Measurements from ENCODE around the gene SCFD2.
"Not testable (repeated sequence)": the region's sequence is repeated elsewhere in the genome, so short reads cannot be mapped to it uniquely, and the experiment has no call there.

SCFD2 gene

DNA sequence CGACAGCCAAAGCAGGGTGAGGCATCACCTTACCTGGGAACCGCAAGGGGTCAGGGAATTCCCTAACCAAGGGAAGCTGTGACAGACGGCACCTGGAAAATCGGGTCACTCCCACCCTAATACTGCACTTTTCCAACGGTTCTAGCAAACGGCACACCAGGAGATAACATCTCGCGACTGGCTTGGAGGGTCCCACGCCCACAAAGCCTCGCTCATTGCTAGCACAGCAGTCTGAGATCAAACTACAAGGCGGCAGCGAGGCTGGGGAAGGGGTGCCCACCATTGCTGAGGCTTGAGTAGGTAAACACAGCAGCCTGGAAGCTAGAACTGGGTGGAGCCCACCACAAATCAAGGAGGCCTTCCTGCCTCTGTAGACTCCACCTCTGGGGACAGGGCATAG is 25.7 kb downstream of the SCFD2 start:
- not testable (repeated sequence) for DNase-seq

DNA sequence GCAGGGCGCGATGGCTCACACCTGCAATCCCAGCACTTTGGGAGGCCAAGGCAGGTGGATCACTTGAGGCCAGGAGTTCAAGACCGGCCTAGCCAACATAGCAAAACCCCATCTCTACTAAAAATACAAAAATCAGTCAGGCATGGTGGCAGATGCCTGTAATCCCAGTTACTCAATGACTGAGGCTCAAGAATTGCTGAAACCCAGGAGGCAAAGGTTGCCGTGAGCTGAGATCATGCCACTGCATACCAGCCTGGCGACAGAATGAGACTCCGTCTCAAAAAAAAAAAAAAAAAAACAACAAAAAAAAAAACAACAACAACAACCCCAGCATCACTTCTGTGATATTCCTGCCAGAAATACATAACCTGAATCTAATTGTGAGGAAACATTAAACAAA is 30.9 kb downstream of the SCFD2 start:
- not testable (repeated sequence) for DNase-seq

DNA sequence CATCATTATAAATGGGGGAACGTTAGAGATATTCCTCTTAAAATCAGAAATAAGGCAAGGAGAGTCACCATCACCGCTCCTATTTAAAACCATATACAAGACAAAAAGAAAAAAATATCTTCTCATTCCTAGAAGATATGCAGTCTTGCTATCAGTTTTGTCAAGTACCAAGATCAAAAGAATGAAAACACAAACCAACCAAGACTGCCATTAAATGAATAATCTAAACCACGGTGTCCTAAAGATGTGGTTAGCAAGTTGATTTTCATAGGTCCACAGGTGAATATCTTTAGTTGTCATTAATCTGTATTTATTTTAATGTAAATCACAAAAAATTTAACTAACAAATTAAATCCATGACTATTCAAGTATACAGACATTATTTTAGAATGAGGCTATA is 39.3 kb downstream of the SCFD2 start:
- no peak for DNase-seq

DNA sequence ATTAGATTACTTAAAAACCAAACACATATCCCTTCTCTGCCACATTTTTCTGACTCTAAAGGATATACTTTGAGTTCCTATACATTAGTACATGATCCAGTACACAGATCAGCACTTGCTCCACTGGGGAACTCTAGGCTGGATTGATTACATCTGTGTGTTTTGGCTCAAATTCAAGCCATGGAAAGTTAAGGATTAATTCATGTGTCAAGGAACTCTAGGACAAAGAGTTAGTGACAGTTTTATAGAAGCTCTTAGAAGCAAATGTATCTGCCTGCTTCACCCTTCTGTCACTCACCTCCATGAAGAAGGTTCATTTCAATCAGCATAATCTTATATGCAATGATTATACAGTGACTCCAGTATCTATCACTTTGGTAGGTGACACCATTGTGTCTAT is 43.2 kb downstream of the SCFD2 start:
- no peak for DNase-seq

DNA sequence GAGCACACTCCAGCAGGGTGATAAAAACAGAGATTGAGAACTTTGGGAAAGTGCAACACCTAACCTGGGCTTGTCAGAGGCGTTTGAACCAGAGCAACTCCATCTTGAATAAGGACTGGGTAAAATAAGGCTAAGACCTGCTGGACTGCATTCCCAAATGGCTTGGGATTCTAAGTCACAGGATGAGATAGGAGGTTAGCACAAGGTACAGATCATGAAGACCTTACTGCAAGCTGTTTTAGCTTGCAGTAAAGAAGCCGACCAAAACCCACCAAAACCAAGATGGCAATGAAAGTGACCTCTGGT is 43.9 kb downstream of the SCFD2 start:
- no peak for DNase-seq

DNA sequence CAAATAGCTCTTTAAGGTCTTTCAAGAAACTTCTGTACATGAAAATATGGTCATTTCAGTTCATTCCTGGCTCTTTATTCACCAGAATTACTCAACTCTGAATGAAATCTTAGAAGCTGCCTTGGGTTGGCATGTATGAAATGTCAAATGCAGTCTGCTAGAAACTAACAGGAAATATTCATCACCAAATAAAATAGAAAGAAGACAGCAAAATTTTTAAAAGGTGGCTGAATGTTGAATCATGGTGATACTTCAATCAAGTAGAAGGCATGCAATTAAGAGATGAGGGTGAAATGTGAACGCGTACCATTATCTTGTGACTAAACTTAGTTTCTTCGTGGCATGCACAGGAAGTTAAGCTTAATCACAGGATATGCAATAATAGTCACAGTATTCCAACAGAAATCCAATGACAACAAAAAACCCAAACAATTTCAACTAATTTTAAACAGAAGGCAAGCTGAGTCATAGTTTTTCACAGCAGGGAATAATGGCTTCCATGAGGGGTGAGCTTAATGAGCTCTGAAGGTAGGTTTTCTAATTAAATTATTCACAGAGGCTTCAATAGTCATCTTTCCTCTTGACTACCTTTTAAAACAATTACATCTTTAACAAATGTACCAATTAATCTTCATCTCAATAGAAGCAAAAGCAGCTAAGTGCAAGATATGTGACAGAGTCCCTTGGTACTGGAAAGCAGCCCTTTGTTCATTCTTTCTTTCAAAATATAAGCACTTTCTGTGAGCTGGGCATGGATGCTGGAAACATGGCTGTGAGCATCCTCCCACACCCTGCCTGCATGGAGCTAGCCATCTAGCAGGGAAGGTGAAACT is 44.5 kb downstream of the SCFD2 start:
- no peak for DNase-seq

DNA sequence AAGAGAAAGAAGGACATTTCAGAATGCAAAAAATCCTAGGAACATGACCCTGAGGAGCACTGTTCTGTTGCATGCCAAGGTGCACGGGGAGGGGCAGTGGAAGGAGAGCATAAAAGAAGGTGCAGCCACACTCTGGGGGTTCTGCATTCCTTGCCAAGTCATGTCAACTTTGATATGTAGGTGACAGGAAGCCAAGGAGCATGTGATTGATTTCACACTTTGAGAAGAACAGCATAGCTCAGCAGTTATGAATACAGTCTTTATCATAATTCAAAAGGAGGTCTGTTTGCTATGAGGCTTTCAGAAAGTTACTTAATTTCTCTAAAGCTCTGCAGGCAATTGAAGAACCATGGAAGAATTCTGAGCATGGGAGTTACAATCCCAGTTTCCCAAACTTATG is 50.6 kb downstream of the SCFD2 start:
- no peak for DNase-seq

DNA sequence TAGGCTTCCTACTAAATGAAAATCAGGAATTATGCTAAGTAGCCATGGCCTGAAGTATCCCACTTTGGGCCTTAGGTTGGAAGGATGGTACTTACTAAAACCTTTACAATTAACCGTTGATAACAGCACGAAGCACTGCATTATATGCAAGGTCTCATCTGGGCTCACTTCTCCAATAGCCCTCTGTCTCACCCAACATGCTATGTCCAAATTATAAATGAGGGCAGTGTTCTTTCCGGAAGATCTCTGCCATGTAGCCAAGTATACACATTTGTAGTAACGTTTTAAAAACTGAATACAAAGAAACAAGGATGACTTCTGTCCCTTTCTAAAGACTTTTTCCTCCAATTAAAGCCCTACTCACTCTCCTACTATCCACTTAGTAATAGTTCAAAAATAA is 51.6 kb downstream of the SCFD2 start:
- DNase-seq = no peak

DNA sequence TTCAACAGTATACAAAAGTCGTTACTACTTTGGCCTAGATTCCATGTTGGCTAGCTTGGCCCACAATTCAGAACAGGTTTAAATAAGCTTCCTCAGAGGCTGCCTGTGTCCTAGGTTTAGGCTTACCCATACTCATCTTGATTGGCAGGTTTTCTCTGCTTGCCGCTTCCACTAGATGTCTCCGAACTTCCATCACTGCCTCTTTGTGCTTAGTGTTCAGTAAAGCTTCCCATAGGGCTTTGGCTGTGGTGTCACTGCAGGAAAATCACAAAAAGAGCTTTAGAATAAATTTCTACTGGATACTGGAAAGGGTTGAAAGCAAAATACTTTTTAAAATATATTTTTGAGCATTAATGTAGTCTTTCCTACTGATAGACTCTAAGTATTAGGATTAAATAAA is 52.4 kb downstream of the SCFD2 start:
- no peak for DNase-seq

DNA sequence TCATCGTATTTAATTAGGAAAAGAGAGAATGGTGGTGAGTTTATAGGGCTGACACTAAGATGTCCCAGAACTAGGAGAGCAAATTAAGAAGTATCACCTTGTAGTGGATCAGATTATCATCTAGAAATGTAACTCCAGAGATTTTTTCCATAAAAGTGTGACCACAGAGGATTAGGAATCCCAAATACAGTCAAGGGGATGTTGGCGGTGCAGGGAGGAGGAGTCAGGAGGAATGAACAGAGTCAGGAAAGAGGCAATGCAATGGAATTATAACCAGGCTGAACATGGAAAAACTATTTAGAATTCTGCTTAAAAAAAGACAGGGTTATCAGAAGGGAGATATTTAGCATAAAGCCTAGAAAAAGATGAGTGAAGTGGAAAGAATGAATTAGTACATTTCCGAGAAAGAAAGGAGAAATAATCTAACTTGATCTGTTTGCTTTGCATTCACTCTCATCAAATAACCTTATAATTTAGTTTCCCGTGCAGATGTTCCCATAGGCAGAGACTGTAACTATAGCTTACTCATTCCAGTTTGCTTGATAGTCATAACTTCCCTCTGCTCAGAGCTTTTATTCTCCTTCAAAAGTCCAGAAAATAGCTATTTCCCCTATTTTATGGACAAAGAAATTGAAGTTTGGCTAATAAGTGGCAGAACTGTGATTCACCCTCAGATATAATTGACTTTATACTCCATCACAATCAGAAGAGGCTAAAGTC is 56.4 kb downstream of the SCFD2 start:
- no peak for DNase-seq

DNA sequence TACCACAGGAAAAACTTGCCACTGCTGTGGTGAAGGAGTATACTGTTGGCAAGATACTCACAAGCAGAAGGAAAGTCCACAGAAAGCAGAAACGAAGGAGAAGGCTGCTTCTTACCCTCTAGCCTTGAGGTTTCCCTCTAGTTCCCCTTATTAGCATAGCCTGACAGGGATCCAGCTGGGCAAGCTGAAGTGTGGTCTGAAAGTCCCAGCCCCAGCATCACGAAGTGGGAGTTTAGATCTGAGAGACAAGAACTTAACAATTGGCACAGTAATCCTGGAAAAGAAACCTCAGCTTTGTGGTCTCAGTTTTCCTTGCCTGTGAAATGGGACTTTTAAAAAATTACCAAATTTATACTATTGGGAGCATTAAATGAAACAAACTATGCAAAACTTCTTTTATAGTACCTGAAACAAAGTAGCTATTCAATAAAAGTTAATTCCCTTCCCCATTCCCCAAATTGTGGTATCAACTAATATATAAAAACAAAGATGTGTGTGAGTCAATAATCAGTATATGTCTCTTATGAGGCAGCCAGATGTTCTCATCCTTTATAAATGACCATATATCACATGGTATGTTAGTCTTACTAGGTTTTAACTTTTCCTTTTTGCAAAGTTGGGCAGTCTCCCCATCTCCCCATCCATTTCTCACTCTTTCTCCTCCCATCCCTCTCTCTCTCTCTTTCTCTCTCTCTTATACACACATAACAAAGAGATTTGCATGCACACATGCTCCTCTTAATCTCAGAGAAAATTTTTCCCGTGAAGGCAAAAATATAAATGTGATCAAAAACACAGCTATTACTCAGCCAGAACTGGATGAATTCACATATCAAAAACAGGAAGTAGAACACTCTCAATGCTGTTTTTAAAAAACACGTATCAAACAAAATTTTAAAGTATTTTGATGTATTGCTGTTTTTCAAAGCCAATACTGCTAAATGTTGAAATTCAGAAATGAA is 57.8 kb downstream of the SCFD2 start:
- DNase-seq = no peak

DNA sequence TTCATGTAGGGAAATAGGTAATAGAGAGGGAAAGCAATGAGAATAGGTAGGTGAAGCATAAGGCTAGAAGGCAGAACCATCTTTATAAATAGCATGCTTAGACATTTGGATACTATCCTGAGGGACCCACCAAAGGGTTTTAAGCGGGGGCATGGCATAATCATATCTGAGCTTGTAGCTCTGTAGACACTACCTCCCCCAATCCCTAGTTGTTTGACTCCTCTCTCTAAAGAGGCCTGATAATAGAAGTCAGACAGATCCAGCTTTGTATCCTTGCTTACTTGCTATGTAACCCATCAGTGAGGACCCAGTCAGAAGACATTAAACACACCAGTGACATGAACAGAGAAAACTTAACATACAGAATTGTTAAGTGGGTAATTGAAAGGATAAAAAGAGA is 58.7 kb downstream of the SCFD2 start:
- DNase-seq = no peak

DNA sequence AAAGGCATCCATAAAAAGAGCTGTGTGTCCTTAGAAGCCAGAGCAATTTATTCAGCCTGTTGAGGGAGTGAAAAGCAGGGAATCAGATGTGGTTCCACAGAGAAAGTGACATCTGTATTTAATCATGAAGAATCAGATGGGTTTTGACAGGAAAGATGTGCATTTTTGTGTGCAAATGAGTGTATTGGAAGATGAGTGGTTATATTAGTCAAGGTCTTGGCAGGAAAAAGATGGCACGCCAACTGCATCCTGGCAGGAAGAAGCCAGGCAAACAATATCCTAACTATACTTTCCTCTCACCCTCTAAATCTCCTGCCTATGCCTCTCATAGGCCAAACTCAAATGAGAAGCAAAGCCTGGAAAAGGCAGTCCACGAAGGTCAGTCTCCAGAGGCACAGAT is 59.1 kb downstream of the SCFD2 start:
- DNase-seq = no peak

DNA sequence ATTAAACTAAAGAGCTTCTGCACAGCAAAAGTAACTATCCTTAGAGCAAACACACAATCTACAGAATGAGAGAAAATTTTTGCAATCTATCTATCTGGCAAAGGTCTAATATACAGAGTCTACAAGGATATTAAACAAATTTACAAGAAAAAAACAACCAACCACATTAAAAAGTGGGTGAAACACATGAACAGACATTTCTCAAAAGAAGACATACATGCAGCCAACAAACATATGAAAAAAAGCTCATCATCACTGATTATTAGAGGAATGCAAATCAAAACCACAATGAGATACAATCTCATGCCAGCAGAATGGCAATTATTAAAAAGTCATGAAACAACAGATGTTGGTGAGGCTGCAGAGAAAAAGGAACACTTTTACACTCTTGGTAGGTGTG is 73.7 kb downstream of the SCFD2 start:
- DNase-seq = not testable (repeated sequence)

DNA sequence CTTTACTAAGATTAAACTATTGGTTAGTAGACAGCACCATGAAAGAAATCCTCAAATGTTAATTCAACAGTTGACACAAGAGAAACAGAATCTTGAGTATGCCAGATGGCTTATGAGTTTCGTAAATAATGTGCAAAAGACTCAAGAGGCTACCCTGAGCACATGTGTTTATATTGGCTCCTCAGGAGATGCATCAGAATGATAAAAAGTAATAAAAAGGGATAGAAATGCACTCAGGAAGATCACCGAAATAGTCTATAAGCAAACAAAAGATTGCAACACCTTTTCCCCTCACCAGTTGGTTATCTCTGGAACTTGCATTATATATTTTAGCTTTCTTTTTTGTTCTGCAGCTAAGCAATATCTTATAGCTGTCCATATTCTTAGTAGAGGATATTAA is 84.4 kb downstream of the SCFD2 start:
- DNase-seq = no peak

DNA sequence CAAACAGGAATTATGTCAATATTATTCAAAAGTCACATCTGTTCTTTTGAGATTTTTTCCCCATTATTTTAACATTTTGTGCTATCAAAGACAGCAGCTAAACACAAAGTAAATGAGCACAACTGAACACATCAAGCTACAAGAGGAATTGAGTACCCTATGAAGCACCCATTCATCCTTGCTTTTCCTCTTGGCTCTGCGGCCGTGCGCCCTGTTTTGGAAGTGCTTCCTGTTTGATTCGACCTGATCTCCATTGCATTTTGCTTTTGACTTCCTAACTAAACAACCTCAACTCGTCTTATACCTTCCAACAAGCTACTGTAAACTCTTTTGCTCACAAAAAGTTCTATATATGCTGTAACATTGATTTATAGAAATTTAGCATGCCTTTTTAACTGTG is 85.0 kb downstream of the SCFD2 start:
- no peak for DNase-seq

DNA sequence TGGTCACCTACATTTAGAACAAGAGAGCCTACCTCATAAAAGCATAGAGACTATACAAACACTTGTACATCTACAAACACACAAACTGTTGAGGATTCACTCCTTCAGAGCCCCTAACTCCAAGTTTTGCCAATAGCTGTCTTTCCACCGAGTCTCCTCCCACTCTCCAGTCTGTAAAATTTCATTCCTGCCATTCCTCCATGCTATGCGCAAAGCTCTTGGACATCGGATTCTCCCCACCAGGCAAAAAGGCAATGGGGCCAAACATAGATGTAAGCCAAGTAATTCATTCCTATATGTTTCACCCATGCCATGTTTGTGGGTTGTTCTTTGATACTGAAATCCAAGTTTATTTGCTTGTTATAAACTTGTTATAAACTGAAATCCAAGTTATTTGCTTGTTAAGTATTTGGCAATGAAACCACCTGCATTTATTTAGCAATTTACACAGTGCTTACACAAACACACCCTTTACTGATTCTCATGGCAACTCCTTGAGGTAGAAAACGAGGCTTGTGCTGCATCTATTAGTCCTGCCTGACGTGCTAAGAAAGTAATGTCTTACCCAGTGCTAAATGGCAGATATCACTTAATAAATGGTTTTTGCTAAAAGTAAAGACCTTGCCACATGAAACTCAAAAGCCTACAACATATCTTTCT is 91.1 kb downstream of the SCFD2 start:
- DNase-seq = no peak

DNA sequence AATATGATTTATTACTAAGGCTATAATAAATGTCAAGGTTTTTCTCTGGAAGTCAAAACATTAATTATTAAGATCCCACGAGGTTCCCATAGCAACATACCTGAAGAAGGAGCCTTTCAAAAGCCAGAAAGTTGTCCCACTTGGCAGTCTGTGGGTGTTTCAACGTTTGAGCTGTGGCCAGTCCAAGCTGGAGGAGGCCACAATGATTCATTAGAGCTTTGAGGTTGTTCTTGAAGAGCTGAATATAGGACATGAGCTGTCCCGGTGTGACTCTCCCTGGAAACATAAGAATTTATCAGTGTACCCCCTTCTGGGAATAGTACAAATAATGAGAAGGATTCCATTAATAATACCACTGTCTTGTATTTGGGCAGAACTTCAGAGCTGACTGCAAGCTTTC is 92.1 kb downstream of the SCFD2 start:
- DNase-seq = no peak

DNA sequence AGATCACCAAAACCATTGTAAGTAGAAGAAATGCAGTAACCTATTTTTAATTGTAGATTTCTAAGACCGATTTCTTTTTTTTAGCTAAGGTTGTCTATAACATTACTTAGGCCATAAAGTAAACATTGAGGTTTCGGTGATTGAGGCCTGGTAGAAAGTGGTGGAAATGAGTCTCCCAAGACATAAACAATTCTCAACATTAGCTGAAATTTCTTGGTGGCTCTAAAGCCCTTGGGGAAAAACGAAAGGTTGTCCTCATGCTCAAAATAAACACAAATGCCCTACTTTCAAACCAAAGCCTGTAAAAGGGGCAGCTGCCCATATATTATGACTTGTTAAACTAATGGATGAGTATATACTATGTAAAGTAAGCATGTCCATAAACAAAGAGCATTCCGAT is 98.8 kb downstream of the SCFD2 start:
- DNase-seq = no peak

DNA sequence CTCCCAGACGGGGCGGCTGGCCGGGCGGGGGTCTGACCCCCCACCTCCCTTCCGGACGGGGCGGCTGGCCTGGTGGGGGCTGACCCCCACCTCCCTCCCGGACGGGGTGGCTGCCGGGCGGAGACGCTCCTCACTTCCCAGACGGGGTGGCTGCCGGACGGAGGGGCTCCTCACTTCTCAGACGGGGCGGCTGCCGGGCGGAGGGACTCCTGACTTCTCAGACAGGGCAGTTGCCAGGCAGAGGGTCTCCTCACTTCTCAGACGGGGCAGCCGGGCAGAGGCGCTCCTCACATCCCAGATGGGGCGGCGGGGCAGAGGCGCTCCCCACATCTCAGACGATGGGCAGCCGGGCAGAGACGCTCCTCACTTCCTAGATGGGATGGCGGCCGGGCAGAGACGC is 109.9 kb downstream of the SCFD2 start:
- DNase-seq = not testable (repeated sequence)

DNA sequence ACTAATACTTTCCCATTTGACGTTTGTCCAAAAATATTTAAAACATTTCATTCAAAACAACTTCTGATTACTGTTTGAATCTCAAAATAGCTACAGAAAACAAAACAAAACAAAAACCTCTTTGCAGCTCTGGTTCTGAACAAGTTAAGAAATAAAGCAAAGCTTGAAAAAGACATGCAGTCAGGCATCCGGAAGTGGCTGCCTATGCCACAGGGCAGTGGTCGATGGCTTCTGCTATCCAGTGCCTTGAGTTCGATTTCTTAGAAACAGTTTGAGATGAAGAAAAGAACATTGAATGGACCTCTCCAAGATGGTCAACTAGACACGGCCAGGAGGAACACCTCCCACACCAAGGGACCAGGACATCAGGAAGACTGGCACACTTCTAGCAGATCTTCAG is 125.3 kb downstream of the SCFD2 start:
- DNase-seq = no peak

DNA sequence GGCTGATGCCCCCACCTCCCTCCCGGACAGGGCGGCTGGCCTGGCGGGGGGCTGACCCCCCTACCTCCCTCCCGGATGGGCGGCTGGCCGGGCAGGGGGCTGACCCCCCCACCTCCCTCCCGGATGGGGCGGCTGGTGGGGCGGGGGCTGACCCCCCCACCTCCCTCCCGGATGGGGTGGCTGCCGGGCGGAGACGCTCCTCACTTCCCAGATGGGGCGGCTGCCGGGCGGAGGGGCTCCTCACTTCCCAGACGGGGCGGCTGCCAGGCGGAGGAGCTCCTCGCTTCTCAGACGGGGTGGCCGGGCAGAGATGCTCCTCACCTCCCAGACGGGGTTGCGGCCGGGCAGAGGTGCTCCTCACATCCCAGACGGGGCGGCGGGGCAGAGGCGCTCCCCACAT is 127.5 kb downstream of the SCFD2 start:
- DNase-seq = not testable (repeated sequence)

DNA sequence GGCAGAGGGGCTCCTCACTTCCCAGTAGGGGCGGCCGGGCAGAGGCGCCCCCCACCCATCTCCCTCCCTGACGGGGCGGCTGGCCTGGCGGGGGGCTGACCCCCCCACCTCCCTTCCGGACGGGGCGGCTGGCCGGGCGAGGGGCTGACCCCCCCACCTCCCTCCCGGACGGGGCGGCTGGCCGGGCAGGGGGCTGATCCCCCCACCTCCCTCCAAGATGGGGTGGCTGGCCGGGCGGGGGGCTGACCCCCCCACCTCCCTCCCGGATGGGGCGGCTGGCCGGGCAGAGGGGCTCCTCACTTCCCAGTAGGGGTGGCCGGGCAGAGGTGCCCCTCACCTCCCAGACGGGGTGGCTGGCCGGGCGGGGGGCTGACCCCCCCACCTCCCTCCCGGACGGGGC is 128.1 kb downstream of the SCFD2 start:
- not testable (repeated sequence) for DNase-seq

Measured in CD4-positive, alpha-beta T cell treated with Interferon gamma for 1 hour (primary cell).